HEK293T (cell line): ENCODE results near the gene KIAA1210.

Experiments used
- CTCF ChIA-PET: fragments of 350-600 bp; formaldehyde crosslinking; extraction: SDS; loops from one replicate; lab custom pipeline; 2021; ENCODE audit warnings: antibody characterized with exemption, inconsistent platforms; lab: Yijun Ruan, JAX
- POLR2A ChIA-PET: fragments of 350-600 bp; formaldehyde crosslinking; extraction: SDS; loops from one replicate; lab custom pipeline; 2020; ENCODE audit warnings: antibody characterized with exemption, inconsistent platforms; lab: Yijun Ruan, JAX
- DNase-seq: peaks from one replicate; pipeline ENCODE4 v3.0.0; 2012; ENCODE audit warnings: mixed read lengths; ENCODE audit errors: extremely low spot score
- ARNT ChIP-seq: fragments of 450-650 bp; IDR thresholded peaks from 2 replicates; pipeline ENCODE4 v1.6.1; 2017; ENCODE audit warnings: mild to moderate bottlenecking
- BHLHE40 ChIP-seq: fragments of 450-650 bp; IDR thresholded peaks from 2 replicates; pipeline ENCODE4 v1.6.1; 2016; ENCODE audit warnings: mild to moderate bottlenecking, moderate library complexity, borderline replicate concordance
- CTBP1 ChIP-seq: fragments of 450-650 bp; IDR thresholded peaks from 2 replicates; pipeline ENCODE4 v1.6.1; 2016; ENCODE audit warnings: borderline replicate concordance
- ELF4 ChIP-seq: fragments of 450-650 bp; IDR thresholded peaks from 2 replicates; pipeline ENCODE4 v1.6.1; 2017; ENCODE audit warnings: antibody characterized with exemption
- FOXA1 ChIP-seq: fragments of 450-650 bp; IDR thresholded peaks from 2 replicates; pipeline ENCODE4 v1.6.1; 2016; ENCODE audit warnings: mild to moderate bottlenecking
- FOXK2 ChIP-seq: fragments of 450-650 bp; IDR thresholded peaks from 2 replicates; pipeline ENCODE4 v1.6.1; 2016; ENCODE audit warnings: mild to moderate bottlenecking
- FOXM1 ChIP-seq: fragments of 450-650 bp; IDR thresholded peaks from 2 replicates; pipeline ENCODE4 v1.6.1; 2017; ENCODE audit warnings: mild to moderate bottlenecking, borderline replicate concordance
- HDGF ChIP-seq: fragments of 450-650 bp; IDR thresholded peaks from 2 replicates; pipeline ENCODE4 v1.6.1; 2017; ENCODE audit warnings: antibody characterized with exemption, borderline replicate concordance
- L3MBTL2 ChIP-seq: fragments of 450-650 bp; conservative IDR thresholded peaks from 2 replicates; pipeline ENCODE4 v1.6.1; 2016; ENCODE audit warnings: mild to moderate bottlenecking
- LEF1 ChIP-seq: fragments of 450-650 bp; IDR thresholded peaks from 2 replicates; pipeline ENCODE4 v1.6.1; 2017; ENCODE audit warnings: mild to moderate bottlenecking, borderline replicate concordance
- NFRKB ChIP-seq: fragments of 450-650 bp; IDR thresholded peaks from 2 replicates; pipeline ENCODE4 v1.6.1; 2016; ENCODE audit warnings: mild to moderate bottlenecking, moderate library complexity
- PKNOX1 ChIP-seq: fragments of 450-650 bp; IDR thresholded peaks from 2 replicates; pipeline ENCODE4 v1.6.1; 2016
- SP1 ChIP-seq: fragments of 450-650 bp; IDR thresholded peaks from 2 replicates; pipeline ENCODE4 v1.6.1; 2017
- SUZ12 ChIP-seq: fragments of 450-650 bp; IDR thresholded peaks from 2 replicates; pipeline ENCODE4 v1.6.1; 2016; ENCODE audit warnings: mild to moderate bottlenecking
- TARDBP ChIP-seq: fragments of 450-650 bp; IDR thresholded peaks from 2 replicates; pipeline ENCODE4 v1.6.1; 2016
- ZNF384 ChIP-seq: fragments of 450-650 bp; IDR thresholded peaks from 2 replicates; pipeline ENCODE4 v1.6.1; 2016

The KIAA1210 gene

GRCh38 chrX:119127650-119128049 is at the start of gene KIAA1210:
TSS of gene KIAA1210 (minus strand) at chrX:119127812. CDS start at chrX:119123642, 4,170 bp downstream.
- CTCF ChIA-PET = interaction anchor here (0.7 to 1.7 kb wide), 2 partner anchors 9 to 1135 kb away, joined by 3 to 6 read pairs; no protein-coding TSS in a partner anchor
- no peak for DNase-seq
- TF ChIP-seq LEF1 (no peak), SP1 (no peak), L3MBTL2 (no peak), ZNF384 (no peak), TARDBP (no peak), FOXA1 (no peak), ELF4 (no peak), PKNOX1 (no peak), ARNT (no peak), BHLHE40 (no peak), NFRKB (no peak), CTBP1 (no peak), SUZ12 (no peak)
- POLR2A ChIA-PET = no interaction called here

GRCh38 chrX:119177278-119177677 is 49.7 kb upstream of the KIAA1210 start:
- no peak for DNase-seq
- TF ChIP-seq ZNF384 (no peak), TARDBP (no peak), FOXM1 (no peak), FOXK2 (no peak), CTBP1 (no peak), ARNT (no peak), NFRKB (no peak), L3MBTL2 (no peak), FOXA1 (no peak), ELF4 (no peak), SUZ12 (no peak), LEF1 (no peak), HDGF (no peak), PKNOX1 (no peak), BHLHE40 (no peak), SP1 (no peak)
- ChIA-PET POLR2A (no interaction called here), CTCF (no interaction called here)

- DNase-seq = no peak
- ChIA-PET POLR2A (no interaction called here), CTCF (no interaction called here)
- no peak for TF ChIP-seq PKNOX1
- TF ChIP-seq NFRKB = no peak
- TF ChIP-seq ZNF384 = no peak
- no peak for TF ChIP-seq L3MBTL2
Observed at GRCh38 chrX:119174900-119175299, 47.3 kb upstream of the KIAA1210 start.

GRCh38 chrX:119168104-119168503 is 40.5 kb upstream of the KIAA1210 start:
- no peak for DNase-seq
- ChIA-PET POLR2A (no interaction called here), CTCF (no interaction called here)
- TF ChIP-seq PKNOX1 = no peak
- TF ChIP-seq LEF1 = no peak
- TF ChIP-seq NFRKB = no peak
- no peak for TF ChIP-seq HDGF
- TF ChIP-seq TARDBP = no peak
- no peak for TF ChIP-seq SP1
- no peak for TF ChIP-seq CTBP1
- no peak for TF ChIP-seq ARNT
- no peak for TF ChIP-seq ZNF384
- no peak for TF ChIP-seq FOXA1
- TF ChIP-seq FOXK2 = no peak
- TF ChIP-seq FOXM1 = no peak
- TF ChIP-seq SUZ12 = no peak
- TF ChIP-seq ELF4 = no peak

- no peak for DNase-seq
- ChIA-PET POLR2A (no interaction called here), CTCF (no interaction called here)
- TF ChIP-seq HDGF (no peak), LEF1 (no peak), FOXA1 (no peak), SUZ12 (no peak), ELF4 (no peak), PKNOX1 (no peak), BHLHE40 (no peak), L3MBTL2 (no peak), ZNF384 (no peak), FOXK2 (no peak), ARNT (no peak), NFRKB (no peak), TARDBP (no peak), SP1 (no peak), FOXM1 (no peak), CTBP1 (no peak)
Observed at GRCh38 chrX:119158226-119158625, 30.6 kb upstream of the KIAA1210 start.
